ENCODE measurements around the gene OBSCN. TPM values are rescaled to one million over a fixed set of nuclear protein-coding genes. Genes with fewer than 3 reads are reported as not detected.

Gene OBSCN
- total RNA-seq, 1 donor from 2014 or later, result 17.5 TPM

- no peaks in the 10 kb centered on the region for H4K20me1 ChIP-seq (ENCODE audit: insufficient read depth, low read length)
- H3K27me3 ChIP-seq (ENCODE audit: insufficient read depth, low read length), result no peaks in the 10 kb centered on the region
- H2AFZ ChIP-seq (ENCODE audit: low read depth, low read length), result no peak overlapping the region
- no peak overlapping the region for H3K4me2 ChIP-seq (ENCODE audit: low read length)
- no peak overlapping the region for H3K4me3 ChIP-seq (ENCODE audit: insufficient read depth, low read depth, low read length)
- H3K9me3 ChIP-seq (ENCODE audit: insufficient read depth, low read depth, low read length), result peaks cover 11% of the 10 kb centered on the region
- H3K4me1 ChIP-seq (ENCODE audit: insufficient read depth, low read length), result no peaks in the 10 kb centered on the region
- TF ChIP-seq, protein P1, sequence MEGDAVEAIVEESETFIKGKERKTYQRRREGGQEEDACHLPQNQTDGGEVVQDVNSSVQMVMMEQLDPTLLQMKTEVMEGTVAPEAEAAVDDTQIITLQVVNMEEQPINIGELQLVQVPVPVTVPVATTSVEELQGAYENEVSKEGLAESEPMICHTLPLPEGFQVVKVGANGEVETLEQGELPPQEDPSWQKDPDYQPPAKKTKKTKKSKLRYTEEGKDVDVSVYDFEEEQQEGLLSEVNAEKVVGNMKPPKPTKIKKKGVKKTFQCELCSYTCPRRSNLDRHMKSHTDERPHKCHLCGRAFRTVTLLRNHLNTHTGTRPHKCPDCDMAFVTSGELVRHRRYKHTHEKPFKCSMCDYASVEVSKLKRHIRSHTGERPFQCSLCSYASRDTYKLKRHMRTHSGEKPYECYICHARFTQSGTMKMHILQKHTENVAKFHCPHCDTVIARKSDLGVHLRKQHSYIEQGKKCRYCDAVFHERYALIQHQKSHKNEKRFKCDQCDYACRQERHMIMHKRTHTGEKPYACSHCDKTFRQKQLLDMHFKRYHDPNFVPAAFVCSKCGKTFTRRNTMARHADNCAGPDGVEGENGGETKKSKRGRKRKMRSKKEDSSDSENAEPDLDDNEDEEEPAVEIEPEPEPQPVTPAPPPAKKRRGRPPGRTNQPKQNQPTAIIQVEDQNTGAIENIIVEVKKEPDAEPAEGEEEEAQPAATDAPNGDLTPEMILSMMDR (IDR thresholded peaks at IDR 0.05; ENCODE audit: insufficient read depth, low read depth, low read length), result no peak
- TF ChIP-seq EZH2 (IDR thresholded peaks at IDR 0.05; ENCODE audit: insufficient read depth, low read length), result no peak
- H3K36me3 Mint-ChIP-seq (ENCODE audit: low read depth, unreplicated experiment), result peaks cover 4% of the 10 kb centered on the region
- no peaks in the 10 kb centered on the region for H3K36me3 ChIP-seq (ENCODE audit: insufficient read depth, low read length)
- H3K4me3 Mint-ChIP-seq (ENCODE audit: unreplicated experiment), result no peak overlapping the region
- H3K27ac Mint-ChIP-seq (ENCODE audit: unreplicated experiment), result no peak overlapping the region
- no peaks in the 10 kb centered on the region for H3K79me2 ChIP-seq (ENCODE audit: insufficient read depth, low read length)
- peaks cover 5% of the 10 kb centered on the region for H3K9me3 Mint-ChIP-seq (ENCODE audit: unreplicated experiment)
- H3K9ac ChIP-seq (ENCODE audit: low read length), result no peak overlapping the region
- peaks cover 5% of the 10 kb centered on the region for H3K4me1 Mint-ChIP-seq (ENCODE audit: low read depth, unreplicated experiment)
- peaks cover 3% of the 10 kb centered on the region for H3K27me3 Mint-ChIP-seq (ENCODE audit: low read depth, unreplicated experiment)
- DNase-seq (ENCODE audit: low read depth), result no peak
- FAIRE-seq, result no peak
- no peak overlapping the region for H3K27ac ChIP-seq (ENCODE audit: low read depth, low read length)
Measured at GRCh38 chr1:228315945-228316588, 108.2 kb downstream of the OBSCN start.

GRCh38 chr1:228316589-228317387 lies 108.9 kb downstream of the OBSCN start:
- no peak for TF ChIP-seq EZH2 (IDR thresholded peaks at IDR 0.05; ENCODE audit: insufficient read depth, low read length)
- TF ChIP-seq, protein P1 (IDR thresholded peaks at IDR 0.05; ENCODE audit: insufficient read depth, low read depth, low read length), result no peak
- Mint-ChIP-seq H3K27ac (ENCODE audit: unreplicated experiment) (no peak overlapping the region), H3K9me3 (ENCODE audit: unreplicated experiment) (peaks cover 5% of the 10 kb centered on the region), H3K4me1 (ENCODE audit: low read depth, unreplicated experiment) (peaks cover 5% of the 10 kb centered on the region), H3K4me3 (ENCODE audit: unreplicated experiment) (no peak overlapping the region), H3K36me3 (ENCODE audit: low read depth, unreplicated experiment) (peaks cover 4% of the 10 kb centered on the region), H3K27me3 (ENCODE audit: low read depth, unreplicated experiment) (peaks cover 3% of the 10 kb centered on the region)
- Histone ChIP-seq H3K79me2 (ENCODE audit: insufficient read depth, low read length) (no peaks in the 10 kb centered on the region), H3K4me2 (ENCODE audit: low read length) (no peak overlapping the region), H3K27ac (ENCODE audit: low read depth, low read length) (no peak overlapping the region), H3K9ac (ENCODE audit: low read length) (no peak overlapping the region), H3K9me3 (ENCODE audit: insufficient read depth, low read depth, low read length) (peaks cover 11% of the 10 kb centered on the region), H3K36me3 (ENCODE audit: insufficient read depth, low read length) (no peaks in the 10 kb centered on the region), H3K4me3 (ENCODE audit: insufficient read depth, low read depth, low read length) (no peak overlapping the region), H3K27me3 (ENCODE audit: insufficient read depth, low read length) (no peaks in the 10 kb centered on the region), H4K20me1 (ENCODE audit: insufficient read depth, low read length) (no peaks in the 10 kb centered on the region), H2AFZ (ENCODE audit: low read depth, low read length) (no peak overlapping the region), H3K4me1 (ENCODE audit: insufficient read depth, low read length) (no peaks in the 10 kb centered on the region)
- DNase-seq (ENCODE audit: low read depth), result no peak
- FAIRE-seq, result no peak
